ENCODE data around the gene PAQR4. TPM values are rescaled to one million over a fixed set of nuclear protein-coding genes. Genes with fewer than 3 reads are reported as not detected.

Gene PAQR4
- total and polyA plus RNA-seq, 2 of the 13 experiments (the other 11 are each of a cell fraction or from before 2014, with no cell fraction given) = 15.9 to 24.8 TPM

DNA sequence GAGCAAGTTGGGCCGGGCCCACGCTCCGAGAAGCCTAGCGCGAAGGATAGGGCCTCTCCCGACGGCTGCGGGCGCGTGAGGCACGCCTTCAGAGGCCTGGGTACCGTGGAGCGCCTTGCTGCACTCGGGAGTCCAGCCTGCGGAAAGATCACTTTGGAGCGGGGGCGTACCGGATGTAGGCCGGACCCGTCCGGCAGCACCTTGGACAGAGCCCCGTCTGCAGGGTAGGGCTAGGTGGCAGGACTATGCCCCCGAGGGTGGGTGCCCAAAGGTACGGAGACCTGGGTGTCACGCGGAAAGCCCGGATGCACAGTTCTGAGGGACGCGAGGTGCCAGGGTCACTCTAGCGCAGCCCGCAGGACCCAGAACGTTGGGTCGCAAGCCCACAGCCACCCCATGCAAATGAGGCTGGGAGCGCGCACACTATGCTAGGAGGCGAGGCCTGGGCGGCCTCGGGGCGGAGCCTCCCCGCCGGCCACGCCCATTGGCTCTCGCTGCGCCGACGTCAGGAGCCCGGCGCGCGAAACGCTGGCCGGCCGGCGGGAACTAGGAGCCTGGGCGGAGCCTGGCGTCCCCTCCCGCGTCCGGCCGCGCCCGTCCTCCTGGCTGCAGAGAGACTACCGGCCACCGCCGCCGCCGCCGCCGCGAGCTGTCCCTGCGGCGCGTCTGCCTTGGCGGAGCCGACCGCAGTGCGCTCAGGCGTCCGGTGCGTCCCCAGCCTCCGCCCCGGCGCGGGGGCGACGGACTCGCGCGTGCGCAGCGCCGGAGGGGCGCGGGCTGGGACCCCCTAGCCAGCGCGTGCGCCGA, at the start of gene PAQR4 (continued):
- TF ChIP-seq, protein P1, sequence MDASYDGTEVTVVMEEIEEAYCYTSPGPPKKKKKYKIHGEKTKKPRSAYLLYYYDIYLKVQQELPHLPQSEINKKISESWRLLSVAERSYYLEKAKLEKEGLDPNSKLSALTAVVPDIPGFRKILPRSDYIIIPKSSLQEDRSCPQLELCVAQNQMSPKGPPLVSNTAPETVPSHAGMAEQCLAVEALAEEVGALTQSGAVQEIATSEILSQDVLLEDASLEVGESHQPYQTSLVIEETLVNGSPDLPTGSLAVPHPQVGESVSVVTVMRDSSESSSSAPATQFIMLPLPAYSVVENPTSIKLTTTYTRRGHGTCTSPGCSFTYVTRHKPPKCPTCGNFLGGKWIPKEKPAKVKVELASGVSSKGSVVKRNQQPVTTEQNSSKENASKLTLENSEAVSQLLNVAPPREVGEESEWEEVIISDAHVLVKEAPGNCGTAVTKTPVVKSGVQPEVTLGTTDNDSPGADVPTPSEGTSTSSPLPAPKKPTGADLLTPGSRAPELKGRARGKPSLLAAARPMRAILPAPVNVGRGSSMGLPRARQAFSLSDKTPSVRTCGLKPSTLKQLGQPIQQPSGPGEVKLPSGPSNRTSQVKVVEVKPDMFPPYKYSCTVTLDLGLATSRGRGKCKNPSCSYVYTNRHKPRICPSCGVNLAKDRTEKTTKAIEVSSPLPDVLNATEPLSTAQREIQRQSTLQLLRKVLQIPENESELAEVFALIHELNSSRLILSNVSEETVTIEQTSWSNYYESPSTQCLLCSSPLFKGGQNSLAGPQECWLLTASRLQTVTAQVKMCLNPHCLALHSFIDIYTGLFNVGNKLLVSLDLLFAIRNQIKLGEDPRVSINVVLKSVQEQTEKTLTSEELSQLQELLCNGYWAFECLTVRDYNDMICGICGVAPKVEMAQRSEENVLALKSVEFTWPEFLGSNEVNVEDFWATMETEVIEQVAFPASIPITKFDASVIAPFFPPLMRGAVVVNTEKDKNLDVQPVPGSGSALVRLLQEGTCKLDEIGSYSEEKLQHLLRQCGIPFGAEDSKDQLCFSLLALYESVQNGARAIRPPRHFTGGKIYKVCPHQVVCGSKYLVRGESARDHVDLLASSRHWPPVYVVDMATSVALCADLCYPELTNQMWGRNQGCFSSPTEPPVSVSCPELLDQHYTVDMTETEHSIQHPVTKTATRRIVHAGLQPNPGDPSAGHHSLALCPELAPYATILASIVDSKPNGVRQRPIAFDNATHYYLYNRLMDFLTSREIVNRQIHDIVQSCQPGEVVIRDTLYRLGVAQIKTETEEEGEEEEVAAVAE (CRISPR knock-in tag; IDR thresholded peaks at IDR 0.05; ENCODE audit: borderline replicate concordance) = peak; percentile 96
- peak; percentile 95 for TF ChIP-seq STAT5B (CRISPR knock-in tag; IDR thresholded peaks at IDR 0.05)
- TF ChIP-seq, protein P2, sequence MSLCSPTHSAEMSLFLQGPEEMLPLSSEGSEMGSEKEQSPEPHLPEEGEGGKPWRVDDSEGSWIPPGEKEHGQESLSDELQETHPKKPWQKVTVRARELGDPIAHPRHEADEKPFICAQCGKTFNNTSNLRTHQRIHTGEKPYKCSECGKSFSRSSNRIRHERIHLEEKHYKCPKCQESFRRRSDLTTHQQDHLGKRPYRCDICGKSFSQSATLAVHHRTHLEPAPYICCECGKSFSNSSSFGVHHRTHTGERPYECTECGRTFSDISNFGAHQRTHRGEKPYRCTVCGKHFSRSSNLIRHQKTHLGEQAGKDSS (CRISPR knock-in tag; IDR thresholded peaks at IDR 0.05; ENCODE audit: borderline replicate concordance, low read depth) = peak; percentile 98
- peak; percentile 87 for TF ChIP-seq ZNF746 (CRISPR knock-in tag; IDR thresholded peaks at IDR 0.05)
- peak; percentile 71 for TF ChIP-seq POLR2AphosphoS5 (IDR thresholded peaks at IDR 0.05; ENCODE audit: low read depth, low read length)
- peak; percentile 97 for TF ChIP-seq ZNF274 (CRISPR knock-in tag; IDR thresholded peaks at IDR 0.05)
- no peak for TF ChIP-seq MLLT10 (CRISPR knock-in tag; IDR thresholded peaks at IDR 0.05)
- TF ChIP-seq TCF7L2 (IDR thresholded peaks at IDR 0.05; ENCODE audit: low read depth, low read length) = no peak
- TF ChIP-seq ZFP36 (IDR thresholded peaks at IDR 0.05; ENCODE audit: borderline replicate concordance, low read depth, low read length, partially characterized antibody) = no peak
- no peak for TF ChIP-seq CBX2 (IDR thresholded peaks at IDR 0.05; ENCODE audit: low read depth, low read length)
- TF ChIP-seq CBX2 (CRISPR knock-in tag; IDR thresholded peaks at IDR 0.05; ENCODE audit: low read depth) = no peak
- TF ChIP-seq ZBTB7B (CRISPR knock-in tag; IDR thresholded peaks at IDR 0.05) = peak; percentile 95
- 0 out of 2 replicates have a peak, but pooled peaks have one; percentile 14 for TF ChIP-seq HNF4G (IDR thresholded peaks at IDR 0.05; ENCODE audit: borderline replicate concordance, low read depth, low read length)
- peak; percentile 81; the same call in 1 of the 2 replicates for TF ChIP-seq HNF4G (CRISPR knock-in tag; IDR thresholded peaks at IDR 0.05; ENCODE audit: borderline replicate concordance, low read depth)
- TF ChIP-seq, protein P3, sequence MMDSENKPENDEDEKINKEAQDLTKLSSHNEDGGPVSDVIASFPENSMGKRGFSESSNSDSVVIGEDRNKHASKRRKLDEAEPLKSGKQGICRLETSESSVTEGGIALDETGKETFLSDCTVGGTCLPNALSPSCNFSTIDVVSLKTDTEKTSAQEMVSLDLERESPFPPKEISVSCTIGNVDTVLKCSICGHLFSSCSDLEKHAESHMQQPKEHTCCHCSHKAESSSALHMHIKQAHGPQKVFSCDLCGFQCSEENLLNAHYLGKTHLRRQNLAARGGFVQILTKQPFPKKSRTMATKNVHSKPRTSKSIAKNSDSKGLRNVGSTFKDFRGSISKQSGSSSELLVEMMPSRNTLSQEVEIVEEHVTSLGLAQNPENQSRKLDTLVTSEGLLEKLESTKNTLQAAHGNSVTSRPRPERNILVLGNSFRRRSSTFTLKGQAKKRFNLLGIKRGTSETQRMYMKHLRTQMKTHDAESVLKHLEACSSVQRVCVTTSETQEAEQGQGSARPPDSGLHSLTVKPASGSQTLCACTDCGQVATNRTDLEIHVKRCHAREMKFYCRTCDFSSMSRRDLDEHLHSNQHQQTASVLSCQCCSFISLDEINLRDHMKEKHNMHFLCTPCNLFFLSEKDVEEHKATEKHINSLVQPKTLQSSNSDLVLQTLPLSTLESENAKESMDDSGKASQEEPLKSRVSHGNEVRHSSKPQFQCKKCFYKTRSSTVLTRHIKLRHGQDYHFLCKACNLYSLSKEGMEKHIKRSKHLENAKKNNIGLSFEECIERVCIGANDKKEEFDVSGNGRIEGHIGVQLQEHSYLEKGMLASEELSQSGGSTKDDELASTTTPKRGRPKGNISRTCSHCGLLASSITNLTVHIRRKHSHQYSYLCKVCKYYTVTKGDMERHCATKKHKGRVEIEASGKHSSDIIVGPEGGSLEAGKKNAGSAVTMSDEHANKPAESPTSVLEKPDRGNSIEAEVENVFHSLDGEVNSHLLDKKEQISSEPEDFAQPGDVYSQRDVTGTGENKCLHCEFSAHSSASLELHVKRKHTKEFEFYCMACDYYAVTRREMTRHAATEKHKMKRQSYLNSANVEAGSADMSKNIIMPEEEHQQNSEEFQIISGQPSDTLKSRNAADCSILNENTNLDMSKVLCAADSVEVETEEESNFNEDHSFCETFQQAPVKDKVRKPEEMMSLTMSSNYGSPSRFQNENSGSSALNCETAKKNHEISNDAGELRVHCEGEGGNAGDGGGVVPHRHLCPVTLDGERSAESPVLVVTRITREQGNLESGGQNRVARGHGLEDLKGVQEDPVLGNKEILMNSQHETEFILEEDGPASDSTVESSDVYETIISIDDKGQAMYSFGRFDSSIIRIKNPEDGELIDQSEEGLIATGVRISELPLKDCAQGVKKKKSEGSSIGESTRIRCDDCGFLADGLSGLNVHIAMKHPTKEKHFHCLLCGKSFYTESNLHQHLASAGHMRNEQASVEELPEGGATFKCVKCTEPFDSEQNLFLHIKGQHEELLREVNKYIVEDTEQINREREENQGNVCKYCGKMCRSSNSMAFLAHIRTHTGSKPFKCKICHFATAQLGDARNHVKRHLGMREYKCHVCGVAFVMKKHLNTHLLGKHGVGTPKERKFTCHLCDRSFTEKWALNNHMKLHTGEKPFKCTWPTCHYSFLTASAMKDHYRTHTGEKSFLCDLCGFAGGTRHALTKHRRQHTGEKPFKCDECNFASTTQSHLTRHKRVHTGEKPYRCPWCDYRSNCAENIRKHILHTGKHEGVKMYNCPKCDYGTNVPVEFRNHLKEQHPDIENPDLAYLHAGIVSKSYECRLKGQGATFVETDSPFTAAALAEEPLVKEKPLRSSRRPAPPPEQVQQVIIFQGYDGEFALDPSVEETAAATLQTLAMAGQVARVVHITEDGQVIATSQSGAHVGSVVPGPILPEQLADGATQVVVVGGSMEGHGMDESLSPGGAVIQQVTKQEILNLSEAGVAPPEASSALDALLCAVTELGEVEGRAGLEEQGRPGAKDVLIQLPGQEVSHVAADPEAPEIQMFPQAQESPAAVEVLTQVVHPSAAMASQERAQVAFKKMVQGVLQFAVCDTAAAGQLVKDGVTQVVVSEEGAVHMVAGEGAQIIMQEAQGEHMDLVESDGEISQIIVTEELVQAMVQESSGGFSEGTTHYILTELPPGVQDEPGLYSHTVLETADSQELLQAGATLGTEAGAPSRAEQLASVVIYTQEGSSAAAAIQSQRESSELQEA (CRISPR knock-in tag; IDR thresholded peaks at IDR 0.05; ENCODE audit: not compliant biosample characterization) = peak; percentile 91
